ENCODE measurements around the gene HYAL3.
"Not testable (repeated sequence)": the region's sequence is repeated elsewhere in the genome, so short reads cannot be mapped to it uniquely, and the experiment has no call there.

Gene HYAL3

DNA sequence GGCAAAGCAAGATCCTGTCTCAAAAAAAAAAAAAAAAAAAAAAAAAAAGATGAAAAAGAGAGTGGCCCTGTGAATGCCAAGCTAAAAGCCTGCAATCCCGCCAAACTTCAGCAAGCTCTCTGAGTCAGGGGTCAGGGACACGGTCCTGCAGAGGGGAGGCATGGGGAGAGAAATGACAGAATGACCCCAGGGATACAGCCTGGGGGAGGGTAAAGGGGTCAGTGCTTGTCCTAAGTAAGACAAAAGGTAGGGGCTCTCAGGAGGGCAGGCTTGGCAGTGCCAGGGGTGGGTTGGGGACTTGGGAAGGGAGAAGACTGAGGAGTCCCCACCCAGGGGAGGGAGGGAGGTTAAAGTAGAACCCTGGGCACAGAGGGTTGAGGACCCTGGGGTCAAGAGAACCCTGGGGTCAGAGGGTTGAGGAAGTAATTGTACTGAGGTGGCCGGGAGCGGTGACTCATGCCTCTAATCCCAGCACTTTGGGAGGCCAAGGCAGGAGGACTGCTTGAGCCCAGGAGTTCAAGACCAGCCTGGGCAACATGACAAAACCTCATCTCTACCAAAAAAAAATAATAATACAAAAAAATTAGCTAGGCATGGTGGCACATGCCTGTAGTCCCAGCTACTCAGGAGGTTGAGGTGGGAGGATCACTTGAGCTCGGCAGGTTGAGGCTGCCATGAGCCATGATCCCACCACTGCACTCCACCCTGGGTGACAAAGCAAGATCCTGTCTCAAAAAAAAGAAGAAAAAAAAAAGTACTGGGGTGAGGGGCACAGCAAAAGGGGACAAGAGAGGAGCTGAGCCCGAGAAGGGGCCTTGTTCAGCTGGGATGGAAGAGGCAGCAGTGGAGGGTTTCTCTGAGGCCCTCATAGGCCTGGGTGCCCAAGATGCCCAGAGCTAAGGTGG, 35.5 kb downstream of the HYAL3 start:
- Histone ChIP-seq H3K36me3 (ENCODE audit: low read depth) (peaks cover 6% of the 10 kb centered on the region; the same call in 1 of the 2 replicates), H3K9me3 (ENCODE audit: severe bottlenecking) (no peaks in the 10 kb centered on the region), H3K4me1 (ENCODE audit: insufficient read depth, poor library complexity, severe bottlenecking) (peaks cover 31% of the 10 kb centered on the region), H3K27me3 (ENCODE audit: insufficient read depth, poor library complexity, severe bottlenecking) (no peaks in the 10 kb centered on the region), H3K27ac (ENCODE audit: poor library complexity, severe bottlenecking) (peak overlapping the region; percentile 93), H3K4me3 (ENCODE audit: severe bottlenecking) (no peak overlapping the region)
- DNase-seq (ENCODE audit: low spot score): no peak
- TF ChIP-seq, protein P1, sequence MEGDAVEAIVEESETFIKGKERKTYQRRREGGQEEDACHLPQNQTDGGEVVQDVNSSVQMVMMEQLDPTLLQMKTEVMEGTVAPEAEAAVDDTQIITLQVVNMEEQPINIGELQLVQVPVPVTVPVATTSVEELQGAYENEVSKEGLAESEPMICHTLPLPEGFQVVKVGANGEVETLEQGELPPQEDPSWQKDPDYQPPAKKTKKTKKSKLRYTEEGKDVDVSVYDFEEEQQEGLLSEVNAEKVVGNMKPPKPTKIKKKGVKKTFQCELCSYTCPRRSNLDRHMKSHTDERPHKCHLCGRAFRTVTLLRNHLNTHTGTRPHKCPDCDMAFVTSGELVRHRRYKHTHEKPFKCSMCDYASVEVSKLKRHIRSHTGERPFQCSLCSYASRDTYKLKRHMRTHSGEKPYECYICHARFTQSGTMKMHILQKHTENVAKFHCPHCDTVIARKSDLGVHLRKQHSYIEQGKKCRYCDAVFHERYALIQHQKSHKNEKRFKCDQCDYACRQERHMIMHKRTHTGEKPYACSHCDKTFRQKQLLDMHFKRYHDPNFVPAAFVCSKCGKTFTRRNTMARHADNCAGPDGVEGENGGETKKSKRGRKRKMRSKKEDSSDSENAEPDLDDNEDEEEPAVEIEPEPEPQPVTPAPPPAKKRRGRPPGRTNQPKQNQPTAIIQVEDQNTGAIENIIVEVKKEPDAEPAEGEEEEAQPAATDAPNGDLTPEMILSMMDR (IDR thresholded peaks at IDR 0.05; ENCODE audit: poor library complexity, severe bottlenecking): no peak
- ATAC-seq (ENCODE audit: low read depth): no peak

DNA sequence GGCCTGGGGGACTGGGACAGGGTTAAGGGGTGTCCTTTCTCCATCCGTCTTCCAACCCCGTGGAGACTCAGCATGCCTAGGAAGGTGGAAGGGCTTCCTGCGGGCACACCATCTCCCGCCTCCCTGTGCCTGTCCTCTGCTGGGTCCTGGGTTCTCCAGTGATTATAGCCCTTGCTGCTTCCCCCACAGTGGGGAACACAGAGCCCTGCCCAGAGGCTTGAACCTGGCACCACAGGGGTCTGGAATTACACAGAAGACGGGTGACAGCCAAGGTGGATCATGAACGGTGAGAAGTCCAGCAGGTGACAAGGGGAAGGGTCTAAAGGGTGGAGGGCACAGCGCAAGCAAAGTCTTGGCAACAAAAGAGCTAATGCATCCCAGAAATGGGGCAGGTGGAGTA, 36.4 kb downstream of the HYAL3 start:
- TF ChIP-seq, protein P1 (IDR thresholded peaks at IDR 0.05; ENCODE audit: poor library complexity, severe bottlenecking): no peak
- H3K9me3 ChIP-seq (ENCODE audit: severe bottlenecking): no peaks in the 10 kb centered on the region
- H3K36me3 ChIP-seq (ENCODE audit: low read depth): peaks cover 15% of the 10 kb centered on the region
- H3K4me1 ChIP-seq (ENCODE audit: insufficient read depth, poor library complexity, severe bottlenecking): peaks cover 25% of the 10 kb centered on the region
- H3K27ac ChIP-seq (ENCODE audit: poor library complexity, severe bottlenecking): peak overlapping the region; percentile 93
- no peak for ATAC-seq (ENCODE audit: low read depth)
- DNase-seq (ENCODE audit: low spot score): no peak
- H3K4me3 ChIP-seq (ENCODE audit: severe bottlenecking): no peak overlapping the region
- H3K27me3 ChIP-seq (ENCODE audit: insufficient read depth, poor library complexity, severe bottlenecking): no peaks in the 10 kb centered on the region

- H3K36me3 ChIP-seq (ENCODE audit: low read depth): peaks cover 18% of the 10 kb centered on the region
- ATAC-seq (ENCODE audit: low read depth); H3K27me3 ChIP-seq (ENCODE audit: insufficient read depth, poor library complexity, severe bottlenecking); DNase-seq (ENCODE audit: low spot score); H3K4me3 ChIP-seq (ENCODE audit: severe bottlenecking); H3K27ac ChIP-seq (ENCODE audit: poor library complexity, severe bottlenecking); H3K9me3 ChIP-seq (ENCODE audit: severe bottlenecking): not testable (repeated sequence)
- peaks cover 22% of the 10 kb centered on the region for H3K4me1 ChIP-seq (ENCODE audit: insufficient read depth, poor library complexity, severe bottlenecking)
Observed at GRCh38 chr3:50262200-50262599, 37.0 kb downstream of the HYAL3 start.

- no peak for DNase-seq (ENCODE audit: low spot score)
- H3K36me3 ChIP-seq (ENCODE audit: low read depth): peaks cover 25% of the 10 kb centered on the region
- no peaks in the 10 kb centered on the region for H3K27me3 ChIP-seq (ENCODE audit: insufficient read depth, poor library complexity, severe bottlenecking)
- no peak overlapping the region for H3K4me3 ChIP-seq (ENCODE audit: severe bottlenecking)
- peaks cover 22% of the 10 kb centered on the region for H3K4me1 ChIP-seq (ENCODE audit: insufficient read depth, poor library complexity, severe bottlenecking)
- TF ChIP-seq, protein P1 (IDR thresholded peaks at IDR 0.05; ENCODE audit: poor library complexity, severe bottlenecking): no peak
- no peaks in the 10 kb centered on the region for H3K9me3 ChIP-seq (ENCODE audit: severe bottlenecking)
- H3K27ac ChIP-seq (ENCODE audit: poor library complexity, severe bottlenecking): peak overlapping the region; percentile 59
- ATAC-seq (ENCODE audit: low read depth): no peak
Observed at GRCh38 chr3:50261505-50261904, 37.7 kb downstream of the HYAL3 start.

GRCh38 chr3:50260942-50261441, 38.2 kb downstream of the HYAL3 start:
- H3K27ac ChIP-seq (ENCODE audit: poor library complexity, severe bottlenecking): peak overlapping the region; percentile 59
- ATAC-seq (ENCODE audit: low read depth) (no peak), DNase-seq (ENCODE audit: low spot score) (no peak)
- no peak overlapping the region for H3K4me3 ChIP-seq (ENCODE audit: severe bottlenecking)
- peaks cover 29% of the 10 kb centered on the region for H3K36me3 ChIP-seq (ENCODE audit: low read depth)
- H3K27me3 ChIP-seq (ENCODE audit: insufficient read depth, poor library complexity, severe bottlenecking): no peaks in the 10 kb centered on the region
- peaks cover 22% of the 10 kb centered on the region for H3K4me1 ChIP-seq (ENCODE audit: insufficient read depth, poor library complexity, severe bottlenecking)
- no peaks in the 10 kb centered on the region for H3K9me3 ChIP-seq (ENCODE audit: severe bottlenecking)
- TF ChIP-seq, protein P1 (IDR thresholded peaks at IDR 0.05; ENCODE audit: poor library complexity, severe bottlenecking): no peak
